Mucosa of descending colon (tissue), 3 donors: ENCODE data around the gene RAC2. TPM values are rescaled to one million over a fixed set of nuclear protein-coding genes. Genes with fewer than 3 reads are reported as not detected.
A peak's percentile ranks its signal among the peaks of the same experiment; 100 is the strongest.

Source experiments
- ATAC-seq: fragments of 200-7000 bp; cut with Tn5 transposase; one replicate; pipeline ENCODE4 v1.9.1; 2020; ENCODE audit warnings: mild to moderate bottlenecking, moderate library complexity
- DNase-seq, 3 donors: peaks; one replicate each; pipeline ENCODE4 v3.0.0-alpha.2; 2020
- H3K36me3 ChIP-seq: fragments of 200-600 bp; one replicate; pipeline ENCODE4 v1.8.0; 2021; ENCODE audit warnings: low read depth, mild to moderate bottlenecking
- H3K4me1 ChIP-seq: fragments of 200-600 bp; one replicate; pipeline ENCODE4 v1.8.0; 2021; ENCODE audit warnings: low read depth, mild to moderate bottlenecking
- H3K4me3 ChIP-seq: fragments of 200-600 bp; one replicate; pipeline ENCODE4 v1.8.0; 2021; ENCODE audit warnings: mild to moderate bottlenecking
- H3K9me3 ChIP-seq: fragments of 200-600 bp; one replicate; pipeline ENCODE4 v1.8.0; 2021; ENCODE audit warnings: mild to moderate bottlenecking
- intact Hi-C, 2 donors: fragments of 100-400 bp; cut with DNase I in 1 of 2; cut with micrococcal nuclease in 1 of 2; formaldehyde crosslinking; loops; one replicate each; pipeline versions ENCODE4 v1.11.0 to v1.11.1; 2022; cut with DNase I, micrococcal nuclease
- total RNA-seq, 3 donors: library from RNA; stranded (reverse); fragmentation: NEBNext Ultra II Directional in 2 of 3; extraction: Animal tissue kit (Norgen Biotek cat#: 25700) in 2 of 3; gene quantifications; one replicate each; pipeline versions ENCODE4 v1.2.1 to v1.2.4, GENCODE V29; 2021 to 2023
- TF ChIP-seq, protein P1 (sequence below): fragments of 200-600 bp; IDR thresholded peaks from one replicate; pipeline ENCODE4 v1.8.0; 2022; ENCODE audit warnings: antibody characterized with exemption, mild to moderate bottlenecking
- donor health status: DM: no; HTN: no; CAD: no; lungs with moderate emphysema.
- donor health status: DM: no; HTN: no; CAD: no.
- donor health status: DM: no; HTN: yes; CAD: no.

The RAC2 gene
- total RNA-seq, 3 donors from 2014 or later = 15.3 to 26.8 (median 16.4) TPM

DNA sequence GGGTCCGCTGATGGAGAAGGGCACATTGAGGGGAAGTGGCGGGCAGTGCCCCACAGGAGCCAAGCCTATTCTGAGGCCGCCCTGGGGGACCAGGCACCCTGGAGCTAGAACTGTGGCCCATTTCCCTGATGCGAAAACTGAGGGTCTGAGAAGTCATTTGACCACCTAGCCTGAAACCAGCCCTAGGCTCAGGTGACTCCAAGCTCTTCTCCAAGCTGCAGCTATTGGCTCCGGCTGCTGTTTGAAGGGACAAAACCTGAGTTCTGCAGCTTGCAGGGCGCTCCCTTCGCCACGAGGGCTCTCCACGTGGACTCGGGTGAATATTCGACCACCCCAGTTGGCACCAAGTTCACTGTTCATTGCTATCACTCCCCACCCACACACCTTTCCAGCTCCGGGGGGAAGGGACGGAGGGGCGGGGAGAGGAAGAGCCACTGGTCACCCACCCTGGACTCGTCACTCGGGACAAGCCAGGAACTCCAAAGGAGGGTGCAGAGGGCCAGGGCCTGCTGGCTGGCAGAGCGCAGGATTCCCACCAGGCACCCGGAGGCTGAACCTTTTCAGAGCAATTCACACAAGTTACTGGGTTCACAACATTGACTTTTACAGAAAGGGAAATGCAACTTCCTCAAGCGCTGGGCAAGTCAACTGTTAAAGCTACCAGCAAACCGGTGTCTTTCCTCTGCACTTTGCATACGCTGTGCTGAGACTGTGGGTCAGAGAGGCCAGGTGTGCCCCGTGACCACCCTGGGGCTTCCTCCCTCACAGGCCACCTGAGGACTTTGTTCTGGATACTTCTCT lies 1.1 kb upstream of the RAC2 start:
- Histone ChIP-seq H3K4me3 (no peak overlapping the region), H3K36me3 (no peaks in the 10 kb centered on the region), H3K4me1 (peaks cover 6% of the 10 kb centered on the region), H3K9me3 (no peaks in the 10 kb centered on the region)
- intact Hi-C loops = no loop called here
- TF ChIP-seq, protein P1, sequence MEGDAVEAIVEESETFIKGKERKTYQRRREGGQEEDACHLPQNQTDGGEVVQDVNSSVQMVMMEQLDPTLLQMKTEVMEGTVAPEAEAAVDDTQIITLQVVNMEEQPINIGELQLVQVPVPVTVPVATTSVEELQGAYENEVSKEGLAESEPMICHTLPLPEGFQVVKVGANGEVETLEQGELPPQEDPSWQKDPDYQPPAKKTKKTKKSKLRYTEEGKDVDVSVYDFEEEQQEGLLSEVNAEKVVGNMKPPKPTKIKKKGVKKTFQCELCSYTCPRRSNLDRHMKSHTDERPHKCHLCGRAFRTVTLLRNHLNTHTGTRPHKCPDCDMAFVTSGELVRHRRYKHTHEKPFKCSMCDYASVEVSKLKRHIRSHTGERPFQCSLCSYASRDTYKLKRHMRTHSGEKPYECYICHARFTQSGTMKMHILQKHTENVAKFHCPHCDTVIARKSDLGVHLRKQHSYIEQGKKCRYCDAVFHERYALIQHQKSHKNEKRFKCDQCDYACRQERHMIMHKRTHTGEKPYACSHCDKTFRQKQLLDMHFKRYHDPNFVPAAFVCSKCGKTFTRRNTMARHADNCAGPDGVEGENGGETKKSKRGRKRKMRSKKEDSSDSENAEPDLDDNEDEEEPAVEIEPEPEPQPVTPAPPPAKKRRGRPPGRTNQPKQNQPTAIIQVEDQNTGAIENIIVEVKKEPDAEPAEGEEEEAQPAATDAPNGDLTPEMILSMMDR = no peak
- DNase-seq (peak in 2 of 3 donors; percentile 25 to 67), ATAC-seq (peak; percentile 11)

GRCh38 chr22:37243402-37244113 lies 511 bp downstream of the RAC2 start:
- peak overlapping the region; percentile 2 for H3K4me3 ChIP-seq
- DNase-seq (peak in 1 of 3 donors; percentile 43), ATAC-seq (peak; percentile 4)
- peaks cover 6% of the 10 kb centered on the region for H3K4me1 ChIP-seq
- H3K36me3 ChIP-seq = no peaks in the 10 kb centered on the region
- intact Hi-C loops = no loop called here
- H3K9me3 ChIP-seq = no peaks in the 10 kb centered on the region
- TF ChIP-seq, protein P1 = no peak

GRCh38 chr22:37242395-37242918 lies 1.6 kb downstream of the RAC2 start:
- H3K4me1 ChIP-seq = peaks cover 6% of the 10 kb centered on the region
- TF ChIP-seq, protein P1 = no peak
- DNase-seq (peak; percentile 69 to 92 (median 69)), ATAC-seq (peak; percentile 73)
- no peaks in the 10 kb centered on the region for H3K36me3 ChIP-seq
- no peak overlapping the region for H3K4me3 ChIP-seq
- intact Hi-C loops = no loop called here
- H3K9me3 ChIP-seq = no peaks in the 10 kb centered on the region

DNA sequence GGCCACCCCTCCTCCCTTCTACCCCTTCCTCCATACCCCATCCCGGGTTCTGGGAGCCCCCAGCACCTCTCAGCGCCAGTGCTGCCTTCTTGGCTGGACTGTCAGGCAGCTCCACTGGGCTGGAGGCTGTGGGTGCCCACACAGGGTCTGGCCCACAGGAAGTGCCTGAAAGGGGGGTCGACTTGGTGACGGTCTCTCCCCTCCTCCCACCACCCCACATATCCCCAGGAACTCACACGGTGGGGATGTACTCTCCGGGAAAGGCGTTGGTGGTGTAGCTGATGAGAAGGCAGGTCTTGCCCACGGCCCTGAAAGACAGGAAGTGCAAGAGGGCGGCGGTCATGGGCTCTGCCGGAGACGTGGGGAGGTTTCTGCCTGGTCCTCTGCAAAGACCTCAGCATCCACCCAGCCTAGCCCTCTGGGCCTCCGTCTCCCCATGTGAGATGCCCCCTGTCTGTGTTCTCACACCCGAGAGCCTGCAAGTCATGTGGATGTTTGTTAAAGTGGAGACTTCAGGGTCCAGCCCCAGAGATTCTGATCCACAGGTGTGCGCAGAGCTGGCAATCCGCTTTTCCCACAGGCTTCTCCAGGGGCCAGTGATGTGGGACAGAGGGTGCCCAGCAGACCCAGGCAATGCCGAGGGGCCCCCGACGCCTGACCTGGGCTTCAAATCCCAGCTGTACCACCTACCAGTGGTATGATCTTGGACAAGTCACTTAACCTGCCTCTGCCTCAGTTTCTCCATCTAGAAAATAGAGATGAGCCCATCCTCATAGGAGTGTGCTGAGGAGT lies 2.5 kb downstream of the RAC2 start:
- peaks cover 6% of the 10 kb centered on the region for H3K4me1 ChIP-seq
- H3K9me3 ChIP-seq = no peaks in the 10 kb centered on the region
- ATAC-seq (peak; percentile 8), DNase-seq (peak in 2 of 3 donors; percentile 43 to 77)
- TF ChIP-seq, protein P1 = no peak
- no peaks in the 10 kb centered on the region for H3K36me3 ChIP-seq
- no peak overlapping the region for H3K4me3 ChIP-seq
- intact Hi-C loops = no loop called here

- ATAC-seq (no peak), DNase-seq (peak in 1 of 3 donors; percentile 59)
- intact Hi-C loops = no loop called here
- no peaks in the 10 kb centered on the region for H3K9me3 ChIP-seq
- no peaks in the 10 kb centered on the region for H3K36me3 ChIP-seq
- peaks cover 6% of the 10 kb centered on the region for H3K4me1 ChIP-seq
- TF ChIP-seq, protein P1 = no peak
- H3K4me3 ChIP-seq = no peak overlapping the region
Measured at GRCh38 chr22:37240941-37241320, 3.1 kb downstream of the RAC2 start.
